Ishikawa (cell line): Measurements from ENCODE around the gene PAPLN.

Experiments used
- CEBPB ChIP-seq: IDR thresholded peaks from 2 replicates; pipeline ENCODE4 v1.6.1; 2012
- CREB1 ChIP-seq: IDR thresholded peaks from 2 replicates; pipeline ENCODE4 v1.6.1; 2012; ENCODE audit warnings: low read depth
- EGR1 ChIP-seq: IDR thresholded peaks from 2 replicates; pipeline ENCODE4 v1.6.1; 2012
- EP300 ChIP-seq: IDR thresholded peaks from 2 replicates; pipeline ENCODE4 v1.6.1; 2012; ENCODE audit warnings: borderline replicate concordance
- FOXM1 ChIP-seq: IDR thresholded peaks from 2 replicates; pipeline ENCODE4 v1.6.1; 2012; ENCODE audit warnings: low read depth, borderline replicate concordance
- NFIC ChIP-seq: IDR thresholded peaks from 2 replicates; pipeline ENCODE4 v1.6.1; 2012
- RAD21 ChIP-seq: IDR thresholded peaks from 2 replicates; pipeline ENCODE4 v1.6.1; 2012; ENCODE audit warnings: low read depth
- TAF1 ChIP-seq: IDR thresholded peaks from 2 replicates; pipeline ENCODE4 v1.6.1; 2012; ENCODE audit warnings: low read depth, mild to moderate bottlenecking
- TCF12 ChIP-seq: IDR thresholded peaks from 2 replicates; pipeline ENCODE4 v1.6.1; 2012; ENCODE audit warnings: low read depth
- TEAD4 ChIP-seq: IDR thresholded peaks from 2 replicates; pipeline ENCODE4 v1.6.1; 2012
- YY1 ChIP-seq: IDR thresholded peaks from 2 replicates; pipeline ENCODE4 v1.6.1; 2012; ENCODE audit warnings: low read depth
- ZBTB7A ChIP-seq: IDR thresholded peaks from 2 replicates; pipeline ENCODE4 v1.6.1; 2012; ENCODE audit warnings: low read depth
- TF ChIP-seq, protein P1 (sequence below): IDR thresholded peaks from 2 replicates; pipeline ENCODE4 v1.6.1; 2012; ENCODE audit warnings: low read depth, mild to moderate bottlenecking
- TF ChIP-seq, protein P2 (sequence below): IDR thresholded peaks from 2 replicates; pipeline ENCODE4 v1.6.1; 2012
- TF ChIP-seq, protein P3 (sequence below): IDR thresholded peaks from 2 replicates; pipeline ENCODE4 v1.6.1; 2012

Gene PAPLN

DNA sequence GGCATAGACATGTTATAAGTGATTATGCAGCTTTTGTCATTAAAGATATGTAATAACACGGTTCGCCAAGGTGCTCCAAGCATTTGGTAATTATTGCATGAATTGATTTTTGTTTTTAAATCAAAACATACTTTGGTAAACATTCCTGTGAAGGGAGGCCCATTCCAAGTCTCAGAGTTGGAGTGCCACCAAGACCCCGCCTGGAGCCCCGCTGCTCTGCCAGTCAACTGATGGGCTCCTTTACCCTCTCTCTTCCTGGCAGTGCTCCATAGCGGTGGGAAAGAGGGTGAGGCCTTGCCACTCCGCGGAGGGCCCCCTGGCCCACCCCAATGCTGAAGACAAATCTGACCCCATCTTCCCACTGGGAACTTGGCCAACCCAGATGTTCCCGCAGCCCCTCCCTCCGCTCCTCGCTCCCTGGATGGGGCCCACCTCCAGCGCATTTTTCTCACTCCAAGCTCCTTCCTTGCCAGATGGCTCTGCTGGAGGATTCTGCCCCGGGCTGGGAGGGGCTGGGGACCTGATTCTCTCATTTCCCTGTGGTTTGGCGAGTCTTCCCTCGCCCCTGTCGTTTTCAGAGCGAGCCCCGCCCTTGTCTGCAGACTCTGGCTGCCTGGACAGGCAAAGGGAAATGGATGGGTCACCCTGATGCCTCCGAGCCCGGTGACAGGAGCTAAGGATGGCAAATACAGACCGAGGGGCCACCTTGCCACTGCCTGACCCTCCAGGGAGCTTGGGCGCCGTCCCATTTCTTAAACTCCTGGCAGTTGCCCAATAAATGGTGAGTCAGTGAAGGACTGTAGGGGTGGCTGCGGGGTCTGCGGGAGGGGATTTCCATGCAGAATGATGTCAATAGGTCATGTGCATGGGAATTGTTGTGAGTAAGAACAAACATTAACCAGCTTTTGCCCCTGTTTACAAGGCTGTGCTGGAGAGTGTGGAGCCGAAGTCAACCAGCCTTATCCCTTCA is 9.2 kb upstream of the PAPLN start:
- TF ChIP-seq YY1, result no peak
- no peak for TF ChIP-seq CREB1
- TF ChIP-seq TAF1, result no peak
- TF ChIP-seq TEAD4, result no peak
- no peak for TF ChIP-seq CEBPB
- no peak for TF ChIP-seq EP300
- TF ChIP-seq ZBTB7A, result no peak

DNA sequence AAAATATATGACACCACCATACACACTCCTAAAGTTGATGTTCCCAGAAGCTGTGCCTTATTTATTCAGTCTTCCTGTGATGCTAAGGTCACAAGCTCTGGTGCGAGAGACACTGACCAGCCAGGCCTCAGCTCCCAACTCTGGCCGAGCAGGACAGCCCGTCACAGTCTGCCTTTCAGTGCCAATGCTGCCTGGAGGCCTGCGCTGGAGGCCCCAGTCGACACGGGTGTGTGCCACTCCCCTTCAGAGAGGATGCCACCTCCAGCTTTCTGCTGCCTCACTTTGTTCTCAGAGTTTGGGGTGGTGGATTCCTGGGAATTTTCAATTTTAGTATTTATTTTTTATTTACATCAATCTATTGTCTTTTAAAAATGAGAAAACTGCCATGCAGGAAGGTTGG is 7.3 kb upstream of the PAPLN start:
- TF ChIP-seq YY1, result no peak

DNA sequence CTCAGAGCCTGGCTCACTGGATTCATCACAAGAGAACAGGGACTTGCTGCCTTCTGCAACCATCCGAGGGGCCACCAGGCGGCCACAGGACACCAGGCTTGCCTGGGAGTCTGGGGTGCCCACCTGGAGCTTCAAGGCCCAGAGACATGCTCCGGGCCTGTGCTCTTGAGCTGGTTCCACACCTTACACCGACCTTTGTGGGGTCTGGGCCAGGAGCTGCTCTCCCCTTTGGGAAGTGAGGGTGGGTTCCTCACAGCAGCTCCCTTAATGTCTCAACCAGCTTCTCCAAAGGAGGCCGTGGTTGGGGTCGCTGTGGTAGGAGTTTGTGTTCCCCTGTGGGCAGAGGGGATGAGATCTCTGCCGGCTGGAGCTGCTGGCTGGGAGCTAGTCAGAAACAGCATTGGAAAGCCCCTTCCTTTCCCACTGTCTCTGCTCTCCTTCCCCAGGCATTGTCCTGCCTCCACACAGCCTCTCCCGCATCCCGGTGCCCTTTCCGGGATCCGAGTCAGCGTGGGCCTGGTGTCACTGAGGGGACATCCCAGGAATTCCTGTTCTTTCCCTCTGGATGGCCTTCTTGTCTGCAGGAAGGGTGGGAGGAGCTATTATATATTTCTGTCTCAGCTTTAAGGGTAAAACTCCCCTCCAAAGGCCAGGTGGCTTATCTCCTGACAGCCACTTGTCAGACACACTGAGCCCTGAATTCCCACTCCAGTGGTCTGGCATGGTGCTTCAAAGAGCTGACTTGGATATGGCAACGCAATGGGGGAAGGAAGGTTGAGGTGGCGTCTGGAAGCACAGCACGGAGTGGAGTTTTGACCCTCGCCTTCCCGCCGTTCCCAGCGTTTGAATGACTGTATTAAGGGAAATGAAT is 5.1 kb upstream of the PAPLN start:
- TF ChIP-seq RAD21 (peak; percentile 41; the same call in 1 of the 2 replicates), EP300 (no peak)

DNA sequence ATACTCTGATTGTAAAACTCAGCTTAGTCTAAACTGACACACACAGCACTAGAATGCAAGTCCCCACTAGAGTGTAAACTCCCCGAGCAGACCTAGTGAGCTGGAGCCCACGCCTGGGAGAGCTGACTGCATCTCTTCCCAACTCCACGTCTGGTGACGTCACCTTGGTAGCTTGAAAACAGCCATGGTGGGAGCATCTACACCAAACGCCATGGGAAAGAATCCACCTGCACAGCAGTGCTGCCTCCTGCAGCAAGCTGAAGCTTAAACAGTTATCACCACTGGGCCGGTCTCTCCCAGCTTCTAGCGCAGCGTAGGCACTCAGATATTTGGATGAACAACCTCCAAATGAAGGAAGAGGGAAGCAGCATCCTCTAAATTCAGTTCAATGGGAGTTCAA is 4.3 kb upstream of the PAPLN start:
- TF ChIP-seq, protein P1, sequence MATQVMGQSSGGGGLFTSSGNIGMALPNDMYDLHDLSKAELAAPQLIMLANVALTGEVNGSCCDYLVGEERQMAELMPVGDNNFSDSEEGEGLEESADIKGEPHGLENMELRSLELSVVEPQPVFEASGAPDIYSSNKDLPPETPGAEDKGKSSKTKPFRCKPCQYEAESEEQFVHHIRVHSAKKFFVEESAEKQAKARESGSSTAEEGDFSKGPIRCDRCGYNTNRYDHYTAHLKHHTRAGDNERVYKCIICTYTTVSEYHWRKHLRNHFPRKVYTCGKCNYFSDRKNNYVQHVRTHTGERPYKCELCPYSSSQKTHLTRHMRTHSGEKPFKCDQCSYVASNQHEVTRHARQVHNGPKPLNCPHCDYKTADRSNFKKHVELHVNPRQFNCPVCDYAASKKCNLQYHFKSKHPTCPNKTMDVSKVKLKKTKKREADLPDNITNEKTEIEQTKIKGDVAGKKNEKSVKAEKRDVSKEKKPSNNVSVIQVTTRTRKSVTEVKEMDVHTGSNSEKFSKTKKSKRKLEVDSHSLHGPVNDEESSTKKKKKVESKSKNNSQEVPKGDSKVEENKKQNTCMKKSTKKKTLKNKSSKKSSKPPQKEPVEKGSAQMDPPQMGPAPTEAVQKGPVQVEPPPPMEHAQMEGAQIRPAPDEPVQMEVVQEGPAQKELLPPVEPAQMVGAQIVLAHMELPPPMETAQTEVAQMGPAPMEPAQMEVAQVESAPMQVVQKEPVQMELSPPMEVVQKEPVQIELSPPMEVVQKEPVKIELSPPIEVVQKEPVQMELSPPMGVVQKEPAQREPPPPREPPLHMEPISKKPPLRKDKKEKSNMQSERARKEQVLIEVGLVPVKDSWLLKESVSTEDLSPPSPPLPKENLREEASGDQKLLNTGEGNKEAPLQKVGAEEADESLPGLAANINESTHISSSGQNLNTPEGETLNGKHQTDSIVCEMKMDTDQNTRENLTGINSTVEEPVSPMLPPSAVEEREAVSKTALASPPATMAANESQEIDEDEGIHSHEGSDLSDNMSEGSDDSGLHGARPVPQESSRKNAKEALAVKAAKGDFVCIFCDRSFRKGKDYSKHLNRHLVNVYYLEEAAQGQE, result no peak
- no peak for TF ChIP-seq TEAD4

DNA sequence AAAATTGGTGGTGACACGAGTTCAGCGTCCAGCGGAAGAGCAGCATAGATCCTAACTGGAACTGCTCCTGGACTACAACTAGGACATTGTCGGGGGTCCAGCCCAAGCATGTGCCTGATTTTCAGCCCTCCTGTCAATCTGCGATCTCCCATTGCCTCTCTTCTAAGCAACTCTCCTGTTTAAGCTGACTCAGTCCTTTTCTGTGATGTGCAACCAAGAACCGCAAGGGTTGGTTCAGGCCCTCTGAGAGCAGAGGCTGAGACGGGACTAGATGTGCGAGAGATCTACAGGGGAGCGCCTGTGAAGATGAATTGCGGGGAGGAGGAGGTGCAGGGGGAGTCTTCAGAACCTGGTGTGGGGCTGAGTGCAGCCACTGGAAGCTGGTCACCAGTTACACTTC is 3.7 kb upstream of the PAPLN start:
- TF ChIP-seq, protein P1, result no peak
- TF ChIP-seq FOXM1 (no peak), TCF12 (no peak), ZBTB7A (no peak), RAD21 (no peak), EP300 (no peak), EGR1 (no peak), TAF1 (no peak), TEAD4 (no peak), CEBPB (no peak)

DNA sequence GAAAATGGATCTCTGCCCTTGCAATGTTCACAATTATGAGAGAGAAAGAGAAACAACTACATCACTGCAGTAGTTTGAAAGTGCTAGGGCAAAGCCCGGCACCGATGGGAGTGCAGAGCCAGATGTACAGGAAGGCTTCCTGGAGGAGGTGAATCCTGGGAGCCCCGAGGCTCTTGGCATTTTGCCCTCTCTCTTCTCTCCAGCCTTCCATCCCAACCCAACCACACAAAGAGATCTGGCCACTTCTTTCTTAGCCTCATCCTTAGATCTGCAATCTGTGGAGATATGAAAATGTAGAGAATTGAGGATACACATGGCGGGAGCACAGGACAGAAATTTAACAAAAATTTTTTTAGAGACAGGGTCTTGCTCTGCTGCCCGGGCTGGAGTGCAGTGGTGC is 3.3 kb upstream of the PAPLN start:
- TF ChIP-seq NFIC (no peak), EP300 (no peak), TAF1 (no peak), RAD21 (no peak), TCF12 (no peak), EGR1 (no peak), TEAD4 (no peak), ZBTB7A (no peak), CREB1 (no peak), CEBPB (no peak), FOXM1 (no peak), YY1 (no peak)
- TF ChIP-seq, protein P2, sequence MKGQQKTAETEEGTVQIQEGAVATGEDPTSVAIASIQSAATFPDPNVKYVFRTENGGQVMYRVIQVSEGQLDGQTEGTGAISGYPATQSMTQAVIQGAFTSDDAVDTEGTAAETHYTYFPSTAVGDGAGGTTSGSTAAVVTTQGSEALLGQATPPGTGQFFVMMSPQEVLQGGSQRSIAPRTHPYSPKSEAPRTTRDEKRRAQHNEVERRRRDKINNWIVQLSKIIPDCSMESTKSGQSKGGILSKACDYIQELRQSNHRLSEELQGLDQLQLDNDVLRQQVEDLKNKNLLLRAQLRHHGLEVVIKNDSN, result no peak
- TF ChIP-seq, protein P1, result no peak
- TF ChIP-seq, protein P3, sequence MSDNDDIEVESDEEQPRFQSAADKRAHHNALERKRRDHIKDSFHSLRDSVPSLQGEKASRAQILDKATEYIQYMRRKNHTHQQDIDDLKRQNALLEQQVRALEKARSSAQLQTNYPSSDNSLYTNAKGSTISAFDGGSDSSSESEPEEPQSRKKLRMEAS, result no peak
